ENCODE data around the gene GUK1. TPM values are rescaled to one million over a fixed set of nuclear protein-coding genes. Genes with fewer than 3 reads are reported as not detected.

GUK1 gene
- total RNA-seq, 1 donor from 2014 or later = 150 TPM

GRCh38 chr1:228177721-228178710, 37.9 kb downstream of the GUK1 start:
- H3K27ac ChIP-seq (replicated peaks) = no peak overlapping the region

GRCh38 chr1:228178737-228179684, 38.9 kb downstream of the GUK1 start:
- intact Hi-C loops (cut with micrococcal nuclease) = no loop called here
- no peak for TF ChIP-seq CTCF (IDR thresholded peaks at IDR 0.05; ENCODE audit: borderline replicate concordance)
- no peaks in the 10 kb centered on the region for H3K9me3 ChIP-seq (replicated peaks)
- H3K4me1 ChIP-seq = peaks cover 28% of the 10 kb centered on the region
- no peaks in the 10 kb centered on the region for H3K27me3 ChIP-seq (ENCODE audit: low read depth)
- no peak for DNase-seq
- H3K27ac ChIP-seq (replicated peaks) = no peak overlapping the region
- H3K36me3 ChIP-seq = peaks cover 12% of the 10 kb centered on the region
- no peak overlapping the region for H3K4me3 ChIP-seq

More at GRCh38 chr1:228177721-228178710, 37.9 kb downstream of the GUK1 start:
- Histone ChIP-seq H3K4me3 (no peak overlapping the region), H3K27me3 (ENCODE audit: low read depth) (no peaks in the 10 kb centered on the region), H3K36me3 (peaks cover 12% of the 10 kb centered on the region), H3K4me1 (peaks cover 28% of the 10 kb centered on the region), H3K9me3 (replicated peaks) (no peaks in the 10 kb centered on the region)
- no peak for TF ChIP-seq CTCF (IDR thresholded peaks at IDR 0.05; ENCODE audit: borderline replicate concordance)
- intact Hi-C loops (cut with micrococcal nuclease) = no loop called here
- no peak for DNase-seq

- peaks cover 23% of the 10 kb centered on the region for H3K4me1 ChIP-seq
- H3K36me3 ChIP-seq = peaks cover 3% of the 10 kb centered on the region
- H3K27me3 ChIP-seq (ENCODE audit: low read depth) = no peaks in the 10 kb centered on the region
- no peak overlapping the region for H3K27ac ChIP-seq (replicated peaks)
- TF ChIP-seq CTCF (IDR thresholded peaks at IDR 0.05; ENCODE audit: borderline replicate concordance) = peak; percentile 35
- no peak for DNase-seq
- H3K9me3 ChIP-seq (replicated peaks) = no peaks in the 10 kb centered on the region
- intact Hi-C loops (cut with micrococcal nuclease) = no loop called here
- no peak overlapping the region for H3K4me3 ChIP-seq
These were observed 40.3 kb downstream of the GUK1 start for GRCh38 chr1:228180271-228180958.

- no peak for TF ChIP-seq CTCF (IDR thresholded peaks at IDR 0.05; ENCODE audit: borderline replicate concordance)
- intact Hi-C loops (cut with micrococcal nuclease) = no loop called here
- H3K9me3 ChIP-seq (replicated peaks) = no peaks in the 10 kb centered on the region
These were observed 41.0 kb downstream of the GUK1 start for GRCh38 chr1:228180959-228181644.

More at GRCh38 chr1:228180959-228181644, 41.0 kb downstream of the GUK1 start:
- Histone ChIP-seq H3K4me3 (no peak overlapping the region), H3K36me3 (no peaks in the 10 kb centered on the region), H3K4me1 (peaks cover 16% of the 10 kb centered on the region), H3K27me3 (ENCODE audit: low read depth) (no peaks in the 10 kb centered on the region), H3K27ac (replicated peaks) (no peak overlapping the region)
- DNase-seq = no peak
